Anterior cingulate cortex (tissue), 58 donors: ENCODE measurements around the gene ROBO2.
A peak's percentile ranks its signal among the peaks of the same experiment; 100 is the strongest.

ENCODE experiments used
- DNase-seq, 58 donors: peaks; one replicate each; lab custom pipeline; 2025; lab: John Stamatoyannopoulos, UW

Gene ROBO2

GRCh38 chr3:77186319-77186718 lies 146.4 kb downstream of the ROBO2 start:
- no peak for DNase-seq

- DNase-seq = no peak
Measured at GRCh38 chr3:77186728-77187127, 146.8 kb downstream of the ROBO2 start.

- no peak for DNase-seq
Measured at GRCh38 chr3:77188210-77188609, 148.3 kb downstream of the ROBO2 start.

- no peak for DNase-seq
Measured at GRCh38 chr3:77189258-77189657, 149.4 kb downstream of the ROBO2 start.

GRCh38 chr3:77189684-77190083 lies 149.8 kb downstream of the ROBO2 start:
- no peak for DNase-seq

- DNase-seq = peak in 1 of 58 donors; percentile 3
Measured at GRCh38 chr3:77190374-77190773, 150.5 kb downstream of the ROBO2 start.

- no peak for DNase-seq
Measured at GRCh38 chr3:77191014-77191413, 151.1 kb downstream of the ROBO2 start.

- DNase-seq = no peak
Measured at GRCh38 chr3:77191640-77192039, 151.7 kb downstream of the ROBO2 start.

- no peak for DNase-seq
Measured at GRCh38 chr3:77195766-77196545, 156.1 kb downstream of the ROBO2 start.

- DNase-seq = no peak
Measured at GRCh38 chr3:77197408-77197807, 157.5 kb downstream of the ROBO2 start.

- no peak for DNase-seq
Measured at GRCh38 chr3:77203851-77204250, 164.0 kb downstream of the ROBO2 start.

GRCh38 chr3:77204788-77205187 lies 164.9 kb downstream of the ROBO2 start:
- DNase-seq = no peak

- no peak for DNase-seq
Measured at GRCh38 chr3:77207753-77208152, 167.9 kb downstream of the ROBO2 start.

GRCh38 chr3:77222701-77223100 lies 182.8 kb downstream of the ROBO2 start:
- no peak for DNase-seq

- DNase-seq = no peak
Measured at GRCh38 chr3:77227567-77227966, 187.7 kb downstream of the ROBO2 start.

GRCh38 chr3:77232557-77232956 lies 192.7 kb downstream of the ROBO2 start:
- DNase-seq = no peak

GRCh38 chr3:77234004-77234403 lies 194.1 kb downstream of the ROBO2 start:
- no peak for DNase-seq

GRCh38 chr3:77236118-77236517 lies 196.2 kb downstream of the ROBO2 start:
- no peak for DNase-seq

- no peak for DNase-seq
Measured at GRCh38 chr3:77240072-77240650, 200.3 kb downstream of the ROBO2 start.

GRCh38 chr3:77242371-77242770 lies 202.5 kb downstream of the ROBO2 start:
- DNase-seq = no peak

GRCh38 chr3:77244981-77245380 lies 205.1 kb downstream of the ROBO2 start:
- DNase-seq = no peak

- peak in 14 of 58 donors; percentile 2 to 47 (median 14) for DNase-seq
Measured at GRCh38 chr3:77247061-77247460, 207.2 kb downstream of the ROBO2 start.
